Testis (tissue), 2 donors: ENCODE results near the gene HIF1AN.

Experiments
- POLR2A ChIP-seq: fragments of 450-650 bp; IDR thresholded peaks from one replicate; pipeline ENCODE4 v1.6.1; 2017; ENCODE audit warnings: antibody characterized with exemption, mild to moderate bottlenecking, moderate library complexity
- TF ChIP-seq, protein P1 (sequence below), 3 experiments: fragments of 450-650 bp in 2 of 3; fragments of 200-600 bp in 1 of 3; sonication (generic) in 1 of 3; IDR thresholded peaks; one replicate each; pipeline ENCODE4 v1.5.1; 2016 to 2019; ENCODE audit warnings: antibody characterized with exemption in 3 of 3, mild to moderate bottlenecking in 2 of 3, moderate library complexity in 1 of 3

GRCh38 chr10:100487529-100487928, 48.2 kb upstream of the HIF1AN start:
- TF ChIP-seq, protein P1, sequence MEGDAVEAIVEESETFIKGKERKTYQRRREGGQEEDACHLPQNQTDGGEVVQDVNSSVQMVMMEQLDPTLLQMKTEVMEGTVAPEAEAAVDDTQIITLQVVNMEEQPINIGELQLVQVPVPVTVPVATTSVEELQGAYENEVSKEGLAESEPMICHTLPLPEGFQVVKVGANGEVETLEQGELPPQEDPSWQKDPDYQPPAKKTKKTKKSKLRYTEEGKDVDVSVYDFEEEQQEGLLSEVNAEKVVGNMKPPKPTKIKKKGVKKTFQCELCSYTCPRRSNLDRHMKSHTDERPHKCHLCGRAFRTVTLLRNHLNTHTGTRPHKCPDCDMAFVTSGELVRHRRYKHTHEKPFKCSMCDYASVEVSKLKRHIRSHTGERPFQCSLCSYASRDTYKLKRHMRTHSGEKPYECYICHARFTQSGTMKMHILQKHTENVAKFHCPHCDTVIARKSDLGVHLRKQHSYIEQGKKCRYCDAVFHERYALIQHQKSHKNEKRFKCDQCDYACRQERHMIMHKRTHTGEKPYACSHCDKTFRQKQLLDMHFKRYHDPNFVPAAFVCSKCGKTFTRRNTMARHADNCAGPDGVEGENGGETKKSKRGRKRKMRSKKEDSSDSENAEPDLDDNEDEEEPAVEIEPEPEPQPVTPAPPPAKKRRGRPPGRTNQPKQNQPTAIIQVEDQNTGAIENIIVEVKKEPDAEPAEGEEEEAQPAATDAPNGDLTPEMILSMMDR (IDR thresholded peaks at IDR 0.05), result no peak
- TF ChIP-seq POLR2A, result no peak
